Measurements from ENCODE around the gene GSTT2. TPM values are rescaled to one million over a fixed set of nuclear protein-coding genes. Genes with fewer than 3 reads are reported as not detected.
"Not testable (repeated sequence)": the region's sequence is repeated elsewhere in the genome, so short reads cannot be mapped to it uniquely, and the experiment has no call there.

GSTT2 gene
- polyA plus RNA-seq, 1 experiment, result 1.1 TPM

DNA sequence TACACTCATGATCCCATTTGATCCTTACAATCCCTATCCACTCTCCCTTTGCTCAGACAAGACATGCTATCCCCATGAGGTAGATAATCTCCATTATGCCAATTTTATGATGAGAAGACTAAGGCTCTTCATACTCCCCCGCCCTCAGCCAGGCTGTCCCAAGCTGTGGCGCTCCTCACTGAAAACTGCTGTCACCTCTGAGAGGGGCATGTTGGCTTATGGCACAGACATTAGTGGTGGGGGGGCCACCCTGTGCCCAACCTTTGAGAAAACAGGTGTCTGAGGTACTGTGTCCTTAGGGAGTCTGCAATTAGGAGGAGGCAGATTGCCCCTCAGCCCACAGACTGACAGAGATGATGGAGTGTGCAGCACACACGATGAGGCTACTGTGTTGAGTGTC, 10.9 kb upstream of the GSTT2 start:
- DNase-seq (ENCODE audit: low read depth, low spot score), result no peak
- CTCF ChIA-PET, result no interaction called here
- H3K27me3 ChIP-seq (ENCODE audit: control insufficient read depth, insufficient read depth, low read length), result no peaks in the 10 kb centered on the region
- TF ChIP-seq, protein P1, sequence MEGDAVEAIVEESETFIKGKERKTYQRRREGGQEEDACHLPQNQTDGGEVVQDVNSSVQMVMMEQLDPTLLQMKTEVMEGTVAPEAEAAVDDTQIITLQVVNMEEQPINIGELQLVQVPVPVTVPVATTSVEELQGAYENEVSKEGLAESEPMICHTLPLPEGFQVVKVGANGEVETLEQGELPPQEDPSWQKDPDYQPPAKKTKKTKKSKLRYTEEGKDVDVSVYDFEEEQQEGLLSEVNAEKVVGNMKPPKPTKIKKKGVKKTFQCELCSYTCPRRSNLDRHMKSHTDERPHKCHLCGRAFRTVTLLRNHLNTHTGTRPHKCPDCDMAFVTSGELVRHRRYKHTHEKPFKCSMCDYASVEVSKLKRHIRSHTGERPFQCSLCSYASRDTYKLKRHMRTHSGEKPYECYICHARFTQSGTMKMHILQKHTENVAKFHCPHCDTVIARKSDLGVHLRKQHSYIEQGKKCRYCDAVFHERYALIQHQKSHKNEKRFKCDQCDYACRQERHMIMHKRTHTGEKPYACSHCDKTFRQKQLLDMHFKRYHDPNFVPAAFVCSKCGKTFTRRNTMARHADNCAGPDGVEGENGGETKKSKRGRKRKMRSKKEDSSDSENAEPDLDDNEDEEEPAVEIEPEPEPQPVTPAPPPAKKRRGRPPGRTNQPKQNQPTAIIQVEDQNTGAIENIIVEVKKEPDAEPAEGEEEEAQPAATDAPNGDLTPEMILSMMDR (IDR thresholded peaks at IDR 0.05; ENCODE audit: low read depth, low read length), result no peak
- H3K27ac ChIP-seq (ENCODE audit: low read depth, low read length), result no peak overlapping the region
- H3K4me3 ChIP-seq (ENCODE audit: low read depth, low read length), result no peak overlapping the region
- POLR2A ChIA-PET, result no interaction called here
- no peaks in the 10 kb centered on the region for H3K9me3 ChIP-seq (ENCODE audit: control insufficient read depth, insufficient read depth, low read length)

DNA sequence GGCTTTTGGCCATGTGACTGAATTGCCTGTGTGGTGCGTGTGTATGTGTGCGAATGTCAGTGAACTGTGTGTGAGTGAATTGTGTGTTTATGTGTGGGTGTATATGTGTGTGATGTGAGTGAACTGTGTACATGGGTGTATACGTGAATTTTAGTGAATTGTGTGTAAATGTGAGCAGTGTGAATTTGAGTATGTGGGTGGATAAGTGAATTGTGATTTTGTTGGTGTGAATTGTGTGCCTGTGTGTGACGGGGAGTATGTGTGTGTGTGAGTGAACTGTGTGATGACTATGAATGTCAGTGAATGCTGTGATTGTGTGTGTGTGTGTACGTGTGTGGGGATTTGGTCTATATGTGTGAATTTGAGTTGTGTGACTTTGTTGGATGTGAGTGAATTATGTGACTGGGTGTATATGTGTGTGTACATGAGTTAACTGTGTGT, 9.7 kb upstream of the GSTT2 start:
- ChIA-PET POLR2A (no interaction called here), CTCF (no interaction called here)
- no peak for DNase-seq (ENCODE audit: low read depth, low spot score)
- Histone ChIP-seq H3K4me3 (ENCODE audit: low read depth, low read length) (no peak overlapping the region), H3K9me3 (ENCODE audit: control insufficient read depth, insufficient read depth, low read length) (no peaks in the 10 kb centered on the region), H3K27ac (ENCODE audit: low read depth, low read length) (no peak overlapping the region), H3K27me3 (ENCODE audit: control insufficient read depth, insufficient read depth, low read length) (no peaks in the 10 kb centered on the region)
- TF ChIP-seq, protein P1 (IDR thresholded peaks at IDR 0.05; ENCODE audit: low read depth, low read length), result no peak

DNA sequence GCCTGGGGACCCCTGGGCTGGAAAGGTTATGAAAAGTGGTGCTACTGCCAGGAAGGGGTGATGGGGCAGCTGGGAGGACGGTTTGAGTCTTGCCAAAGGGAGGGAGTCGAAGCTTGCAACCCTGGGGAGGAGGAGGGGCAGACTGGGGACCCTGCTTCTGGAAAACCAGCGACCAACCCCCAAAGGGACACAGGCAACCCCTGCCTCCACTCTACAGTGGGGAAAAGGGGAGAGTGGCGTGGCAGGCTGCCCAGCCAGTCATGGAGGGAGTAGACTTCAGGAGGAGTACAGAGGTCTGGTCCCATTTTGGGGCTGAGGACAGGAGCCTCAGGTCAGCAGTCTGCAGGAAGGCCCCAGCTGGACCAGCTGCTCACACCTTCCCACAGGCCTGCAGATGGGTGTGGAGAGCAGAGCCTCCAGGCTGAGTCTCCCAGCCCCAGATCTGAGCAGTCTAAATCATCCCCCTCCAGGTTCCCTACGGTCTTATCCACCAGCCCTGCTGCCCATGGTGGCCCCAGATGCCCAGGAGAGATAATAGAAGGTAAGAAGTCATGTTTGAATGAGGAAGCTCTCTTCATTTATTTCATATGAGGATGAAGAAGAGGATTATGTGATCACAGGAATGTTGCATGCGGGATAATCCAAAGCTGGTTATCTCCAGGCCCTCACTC, 9.0 kb upstream of the GSTT2 start:
- Histone ChIP-seq H3K4me3 (ENCODE audit: low read depth, low read length) (no peak overlapping the region), H3K9me3 (ENCODE audit: control insufficient read depth, insufficient read depth, low read length) (no peaks in the 10 kb centered on the region), H3K27me3 (ENCODE audit: control insufficient read depth, insufficient read depth, low read length) (no peaks in the 10 kb centered on the region), H3K27ac (ENCODE audit: low read depth, low read length) (no peak overlapping the region)
- TF ChIP-seq, protein P1 (IDR thresholded peaks at IDR 0.05; ENCODE audit: low read depth, low read length), result no peak
- DNase-seq (ENCODE audit: low read depth, low spot score), result no peak
- ChIA-PET CTCF (interaction anchor here (0.6 kb wide), 1 partner anchor 185 kb away, joined by 3 read pairs; no protein-coding TSS in a partner anchor), POLR2A (no interaction called here)

DNA sequence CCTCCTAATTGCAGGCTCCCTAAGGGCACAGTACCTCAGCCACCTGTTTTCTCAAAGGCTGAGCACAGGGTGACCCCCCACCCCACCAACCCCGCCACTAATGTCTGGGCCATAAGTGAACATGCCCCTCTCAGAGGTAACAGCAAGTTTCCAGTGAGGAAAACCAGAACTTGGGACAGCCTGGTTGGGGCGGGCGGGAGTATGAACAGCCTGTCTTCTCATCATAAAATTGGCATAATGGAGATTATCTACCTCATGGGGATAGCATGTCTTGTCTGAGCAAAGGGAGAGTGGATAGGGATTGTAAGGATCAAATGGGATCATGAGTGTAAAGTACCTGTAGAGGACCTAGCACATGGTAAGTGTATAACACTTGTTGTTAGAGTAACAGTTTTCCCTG, 8.0 kb upstream of the GSTT2 start:
- H3K4me3 ChIP-seq (ENCODE audit: low read depth, low read length); POLR2A ChIA-PET; DNase-seq (ENCODE audit: low read depth, low spot score); H3K27me3 ChIP-seq (ENCODE audit: control insufficient read depth, insufficient read depth, low read length); H3K9me3 ChIP-seq (ENCODE audit: control insufficient read depth, insufficient read depth, low read length); CTCF ChIA-PET; H3K27ac ChIP-seq (ENCODE audit: low read depth, low read length): not testable (repeated sequence)

DNA sequence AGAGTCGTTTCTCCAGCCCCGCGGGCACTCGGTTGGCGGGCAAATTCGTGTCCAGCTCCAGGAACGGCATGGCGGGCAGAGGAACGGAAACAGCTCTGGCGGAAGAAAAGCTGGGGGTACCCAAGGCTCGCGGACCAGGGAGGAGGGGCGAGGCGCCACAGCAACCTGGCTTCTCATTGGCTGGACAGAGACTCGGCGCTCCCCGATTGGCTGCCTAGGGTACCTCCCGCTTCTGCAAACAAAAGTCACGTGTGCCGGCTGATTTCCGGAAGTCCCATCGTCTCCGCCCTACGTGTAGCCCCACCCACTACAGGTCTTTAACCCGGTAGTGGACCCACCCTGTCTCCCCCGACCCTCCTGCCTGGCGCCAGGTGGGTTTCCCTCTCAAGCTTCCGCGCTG, 5.6 kb upstream of the GSTT2 start, which contains the start of gene DDT:
Gene DDT (minus strand): TSS at position 97 of the 400 bp plus-strand sequence. CDS start 27 bp downstream, at position 70.
- H3K27ac ChIP-seq (ENCODE audit: low read depth, low read length); H3K9me3 ChIP-seq (ENCODE audit: control insufficient read depth, insufficient read depth, low read length); H3K4me3 ChIP-seq (ENCODE audit: low read depth, low read length); H3K27me3 ChIP-seq (ENCODE audit: control insufficient read depth, insufficient read depth, low read length); CTCF ChIA-PET; DNase-seq (ENCODE audit: low read depth, low spot score); POLR2A ChIA-PET: not testable (repeated sequence)

DNA sequence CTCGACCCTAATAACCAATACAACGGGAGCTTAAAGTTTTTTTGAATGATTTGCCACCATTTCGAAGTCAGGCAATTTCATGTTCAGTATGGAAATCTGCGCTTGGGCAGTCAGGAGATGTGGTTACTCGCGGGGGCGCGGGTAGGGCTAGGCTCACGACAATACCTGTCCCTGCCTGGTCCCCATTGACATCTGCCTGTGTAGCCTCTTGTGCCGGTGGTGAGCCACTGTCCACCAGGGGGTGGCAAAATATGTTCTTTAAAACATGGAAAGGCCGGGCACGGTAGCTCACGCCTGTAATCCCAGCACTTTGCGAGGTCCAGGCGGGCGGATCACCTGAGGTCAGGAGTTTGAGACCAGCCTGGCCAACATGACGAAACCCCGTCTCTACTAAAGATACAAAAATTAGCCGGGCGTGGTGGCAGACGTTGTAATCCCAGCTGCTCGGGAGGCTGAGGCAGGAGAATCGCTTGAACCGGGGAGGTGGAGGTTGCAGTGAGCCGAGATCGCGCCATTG, 5.0 kb upstream of the GSTT2 start:
- H3K9me3 ChIP-seq (ENCODE audit: control insufficient read depth, insufficient read depth, low read length); POLR2A ChIA-PET; H3K27ac ChIP-seq (ENCODE audit: low read depth, low read length); CTCF ChIA-PET; H3K27me3 ChIP-seq (ENCODE audit: control insufficient read depth, insufficient read depth, low read length); H3K4me3 ChIP-seq (ENCODE audit: low read depth, low read length); DNase-seq (ENCODE audit: low read depth, low spot score): not testable (repeated sequence)

DNA sequence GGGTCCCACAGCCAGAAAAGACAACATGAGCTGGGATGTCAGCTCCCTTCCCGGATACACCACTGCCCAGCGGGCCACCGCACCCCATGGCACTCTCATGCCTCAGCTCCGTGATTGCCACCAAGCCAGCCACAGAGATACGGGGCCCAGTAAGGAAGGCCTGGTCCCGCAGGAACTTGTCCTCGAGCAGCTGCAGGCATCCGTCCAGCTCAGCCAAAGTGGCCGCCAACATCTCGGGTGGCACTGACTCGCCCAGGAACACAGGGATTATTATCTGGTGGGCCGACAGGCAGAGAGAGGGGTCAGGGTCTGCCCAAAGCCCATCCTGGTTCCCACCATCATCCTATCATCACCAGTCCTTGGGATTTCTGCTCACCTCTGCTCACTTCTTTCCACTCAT, 2.6 kb upstream of the GSTT2 start:
- H3K9me3 ChIP-seq (ENCODE audit: control insufficient read depth, insufficient read depth, low read length); H3K27me3 ChIP-seq (ENCODE audit: control insufficient read depth, insufficient read depth, low read length); DNase-seq (ENCODE audit: low read depth, low spot score); H3K4me3 ChIP-seq (ENCODE audit: low read depth, low read length); POLR2A ChIA-PET; CTCF ChIA-PET; H3K27ac ChIP-seq (ENCODE audit: low read depth, low read length): not testable (repeated sequence)

DNA sequence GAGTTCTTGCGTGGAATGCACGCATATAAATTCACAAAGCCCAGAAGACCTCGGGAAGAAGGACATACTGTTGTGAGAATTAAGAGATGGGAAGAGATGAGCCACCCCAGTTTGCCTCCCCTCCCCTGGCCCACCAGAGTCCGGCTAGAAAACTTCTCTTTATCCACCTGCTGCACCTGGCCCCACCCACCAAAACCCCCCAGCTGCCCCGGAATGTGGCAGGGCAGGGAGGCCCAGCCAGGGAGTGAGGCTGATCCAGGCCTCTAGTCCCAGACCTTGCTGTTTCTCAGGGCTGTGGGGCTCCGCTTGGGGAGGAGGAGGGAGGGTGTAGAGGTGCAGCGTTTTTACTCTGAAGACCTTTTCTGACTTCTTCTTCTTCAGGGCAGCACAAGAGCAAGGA, 633 bp downstream of the GSTT2 start:
- CTCF ChIA-PET, POLR2A ChIA-PET: not testable (repeated sequence)

More for the DNA sequence above, 633 bp downstream of the GSTT2 start:
- H3K27ac ChIP-seq (ENCODE audit: low read depth, low read length); H3K9me3 ChIP-seq (ENCODE audit: control insufficient read depth, insufficient read depth, low read length); H3K27me3 ChIP-seq (ENCODE audit: control insufficient read depth, insufficient read depth, low read length); DNase-seq (ENCODE audit: low read depth, low spot score); H3K4me3 ChIP-seq (ENCODE audit: low read depth, low read length): not testable (repeated sequence)

All from AG04450 (cell line).